Ovary (tissue), 9 donors: ENCODE results near the gene NDUFA3. TPM values are rescaled to one million over a fixed set of nuclear protein-coding genes. Genes with fewer than 3 reads are reported as not detected.

Experiments
- DNase-seq, 5 donors: peaks; one replicate each; pipeline ENCODE4 v3.0.0-alpha.2; 2019 to 2020
- H3K27ac ChIP-seq, 2 donors: fragments of 200-600 bp; one replicate each; pipeline versions ENCODE4 v1.5.1 to v1.8.0; 2019 to 2022
- H3K27me3 ChIP-seq: fragments of 200-600 bp; one replicate; pipeline ENCODE4 v1.8.0; 2022
- H3K36me3 ChIP-seq: fragments of 200-600 bp; sonication (generic); one replicate; pipeline ENCODE4 v1.5.1; 2019
- H3K4me1 ChIP-seq: one replicate; pipeline ENCODE4 v1.8.1; 2013; ENCODE audit warnings: mild to moderate bottlenecking, moderate library complexity; ENCODE audit not compliant: insufficient read depth
- H3K4me3 ChIP-seq: fragments of 200-600 bp; sonication (generic); one replicate; pipeline ENCODE4 v1.5.1; 2017
- H3K9me3 ChIP-seq, 2 donors: fragments of 200-600 bp in 1 of 2; sonication (generic) in 1 of 2; one replicate each; pipeline versions ENCODE4 v1.5.1 to v1.8.1; 2013 to 2019; ENCODE audit warnings: mild to moderate bottlenecking in 1 of 2, moderate library complexity in 1 of 2
- EP300 ChIP-seq: sonication (generic); formaldehyde crosslinking; IDR thresholded peaks from one replicate; pipeline ENCODE4 v1.6.1; 2017; ENCODE audit warnings: antibody characterized with exemption
- POLR2A ChIP-seq: fragments of 450-650 bp; IDR thresholded peaks from one replicate; pipeline ENCODE4 v1.6.1; 2017; ENCODE audit warnings: antibody characterized with exemption, mild to moderate bottlenecking, moderate library complexity
- WGBS, 3 donors: extraction: QIAGEN DNeasy Blood & Tissue Kit in 1 of 3; methylation state at CpG; one replicate each; pipeline versions ENCODE4 v1.1.5 to v1.1.7; 2013 to 2017; 5-methylcytosine and 5-hydroxymethylcytosine counted together
- intact Hi-C, 4 donors: fragments of 100-400 bp; cut with DNase I; formaldehyde crosslinking; loops; one replicate each; pipeline versions ENCODE4 v1.11.0 to v1.15.1; 2022 to 2023
- polyA plus RNA-seq, 2 donors: library from polyadenylated mRNA; stranded (reverse); fragments of 200-250 nt in 1 of 2; fragments of 350-450 nt in 1 of 2; fragmentation: Illumina TruSeq in 1 of 2; extraction: RNeasy Lipid Tissue Mini Kit (QIAGEN cat#74804) in 1 of 2; gene quantifications; one replicate each; pipeline ENCODE4 v1.2.3, GENCODE V29; 2013 to 2014
- total RNA-seq, 7 donors: library from RNA; depleted of rRNA in 2 of 7; stranded (reverse); fragments of >200 nt in 2 of 7; fragmentation: NEBNext Ultra II Directional in 3 of 7; extraction: Animal tissue kit (Norgen Biotek cat#: 25700) in 3 of 7; gene quantifications; one replicate each; pipeline versions ENCODE4 v1.1.0 to v1.2.4, GENCODE V29; 2016 to 2023
- TF ChIP-seq, protein P1 (sequence below), 3 donors: fragments of 450-650 bp in 2 of 3; fragments of 200-600 bp in 1 of 3; IDR thresholded peaks; one replicate each; pipeline versions ENCODE4 v1.5.1 to v1.8.0; 2016 to 2022; ENCODE audit warnings: antibody characterized with exemption in 3 of 3, mild to moderate bottlenecking in 1 of 3
- donor health status: DM: no; HTN: no; CAD: no; lungs with moderate emphysema.
- donor health status: DM: no; HTN: no; CAD: no.
- donor health status: Bipolar disorder and iron deficiency.
- donor health status: DM: yes; HTN: yes; CAD: no.
- donor health status: DM: no; HTN: no; CAD: no.
- donor health status: DM: yes; HTN: yes; CAD: no.

Gene NDUFA3
- total and polyA plus RNA-seq, 9 donors: 6.2 to 110 (median 82.1) TPM

DNA sequence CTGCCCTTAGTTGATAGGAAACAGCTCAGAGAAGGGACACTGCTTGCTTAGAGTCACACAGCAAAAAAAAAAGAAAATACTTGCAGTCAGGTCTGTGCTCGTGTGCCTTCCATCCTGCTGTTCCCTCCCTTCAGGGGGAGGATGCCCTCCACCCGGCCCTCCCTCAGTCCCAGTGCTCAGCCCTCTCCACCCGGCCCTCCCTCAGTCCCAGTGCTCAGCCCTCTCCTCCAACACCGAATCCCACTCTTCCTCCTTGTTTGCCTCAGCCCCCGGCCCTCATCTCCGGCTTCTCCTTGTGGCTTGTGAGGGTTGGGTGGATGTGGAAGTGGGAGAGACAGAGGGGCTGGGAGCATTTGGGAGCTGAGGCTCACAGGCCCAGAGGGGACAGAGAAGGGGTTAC lies 7.0 kb downstream of the NDUFA3 start:
- TF ChIP-seq EP300 (no peak), POLR2A (no peak)
- TF ChIP-seq, protein P1, sequence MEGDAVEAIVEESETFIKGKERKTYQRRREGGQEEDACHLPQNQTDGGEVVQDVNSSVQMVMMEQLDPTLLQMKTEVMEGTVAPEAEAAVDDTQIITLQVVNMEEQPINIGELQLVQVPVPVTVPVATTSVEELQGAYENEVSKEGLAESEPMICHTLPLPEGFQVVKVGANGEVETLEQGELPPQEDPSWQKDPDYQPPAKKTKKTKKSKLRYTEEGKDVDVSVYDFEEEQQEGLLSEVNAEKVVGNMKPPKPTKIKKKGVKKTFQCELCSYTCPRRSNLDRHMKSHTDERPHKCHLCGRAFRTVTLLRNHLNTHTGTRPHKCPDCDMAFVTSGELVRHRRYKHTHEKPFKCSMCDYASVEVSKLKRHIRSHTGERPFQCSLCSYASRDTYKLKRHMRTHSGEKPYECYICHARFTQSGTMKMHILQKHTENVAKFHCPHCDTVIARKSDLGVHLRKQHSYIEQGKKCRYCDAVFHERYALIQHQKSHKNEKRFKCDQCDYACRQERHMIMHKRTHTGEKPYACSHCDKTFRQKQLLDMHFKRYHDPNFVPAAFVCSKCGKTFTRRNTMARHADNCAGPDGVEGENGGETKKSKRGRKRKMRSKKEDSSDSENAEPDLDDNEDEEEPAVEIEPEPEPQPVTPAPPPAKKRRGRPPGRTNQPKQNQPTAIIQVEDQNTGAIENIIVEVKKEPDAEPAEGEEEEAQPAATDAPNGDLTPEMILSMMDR (IDR thresholded peaks at IDR 0.05): no peak
- WGBS, 3 donors: 59 to 78% (median 65%) methylated on average over 6 of the region's 6 CpGs
- DNase-seq: no peak
- Histone ChIP-seq H3K27me3 (no peaks in the 10 kb centered on the region), H3K36me3 (no peaks in the 10 kb centered on the region), H3K9me3 (no peaks in the 10 kb centered on the region), H3K4me3 (no peak overlapping the region), H3K27ac (no peak overlapping the region), H3K4me1 (peaks cover 3% of the 10 kb centered on the region)
- intact Hi-C loops: loop anchor here in 1 of 4 donors (10.0 kb wide), 1 partner anchor 235 kb away; no protein-coding TSS in a partner anchor

- Histone ChIP-seq H3K9me3 (no peaks in the 10 kb centered on the region), H3K4me3 (peak overlapping the region; percentile 72), H3K36me3 (no peaks in the 10 kb centered on the region), H3K27me3 (no peaks in the 10 kb centered on the region), H3K27ac (no peak overlapping the region), H3K4me1 (peaks cover 10% of the 10 kb centered on the region)
- TF ChIP-seq, protein P1 (IDR thresholded peaks at IDR 0.05): no peak
- no peak for TF ChIP-seq POLR2A
- TF ChIP-seq EP300: no peak
- intact Hi-C loops: loop anchor here in 1 of 4 donors (10.0 kb wide), 1 partner anchor 240 kb away; no protein-coding TSS in a partner anchor
- DNase-seq: peak in 2 of 5 donors; percentile 47 to 56
- 14 to 30% (median 25%) methylated on average over 28 of the region's 28 CpGs for WGBS, 3 donors
Measured at GRCh38 chr19:54114340-54115108, 11.9 kb downstream of the NDUFA3 start.

DNA sequence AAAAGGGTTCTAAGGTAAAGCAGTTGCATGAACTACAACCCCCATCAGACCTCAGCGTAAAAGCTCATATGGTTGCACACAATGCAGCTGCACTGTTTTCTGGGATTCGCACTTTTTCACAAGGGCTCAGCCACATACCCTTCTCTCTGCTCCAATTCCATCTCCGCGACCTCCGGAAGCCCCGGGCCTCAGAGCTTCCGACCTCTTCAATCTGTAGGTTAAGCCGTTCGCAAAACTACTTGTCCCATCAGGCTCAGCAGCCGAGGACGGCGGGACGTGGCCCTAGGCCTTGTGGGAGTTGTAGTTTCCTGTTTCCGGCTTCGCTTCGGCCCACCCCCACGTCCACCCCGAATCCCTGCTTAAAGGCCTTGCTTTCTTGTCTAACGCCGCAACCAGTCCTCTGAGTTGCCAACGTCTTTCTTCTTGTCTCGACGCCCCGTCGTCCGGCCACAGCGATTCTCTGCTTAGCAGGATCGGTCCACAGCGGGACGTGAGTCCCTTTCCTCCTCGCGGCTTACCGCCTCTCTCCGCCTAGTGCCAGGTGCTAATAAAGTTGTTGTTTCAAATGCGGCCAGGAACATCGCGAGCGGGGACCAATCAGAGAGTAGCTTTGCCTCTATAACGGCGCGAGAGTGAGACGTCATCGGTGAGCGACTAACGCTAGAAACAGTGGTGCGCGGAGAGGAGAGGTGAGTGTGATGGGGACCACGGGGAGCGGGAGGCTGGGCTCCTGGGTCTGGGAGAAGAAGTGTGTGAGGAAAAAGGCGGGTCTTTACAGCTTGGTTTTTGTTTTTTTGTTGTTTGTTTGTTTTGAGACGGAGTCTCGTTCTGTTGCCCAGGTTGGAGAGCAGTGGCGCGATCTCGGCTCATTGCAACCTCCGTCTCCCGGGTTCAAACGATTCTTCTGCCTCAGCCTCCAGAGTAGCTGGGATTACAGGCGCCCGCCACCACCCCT lies 12.7 kb downstream of the NDUFA3 start, which contains the start of the genes PRPF31 and TFPT:
PRPF31 (plus strand) TSS at position 646 of the 955 bp plus-strand sequence. CDS start 2,525 bp downstream, outside the sequence.
TFPT (minus strand) TSS at position 549 of the 955 bp plus-strand sequence; CDS start at position 161, 388 bp downstream.
- intact Hi-C loops: loop anchor here in 1 of 4 donors (10.0 kb wide), 1 partner anchor 241 kb away; no protein-coding TSS in a partner anchor
- 0% methylated on average over 60 of the region's 60 CpGs for WGBS, 3 donors

More for the DNA sequence above, 12.7 kb downstream of the NDUFA3 start, which contains the start of the genes PRPF31 and TFPT:
- H3K36me3 ChIP-seq: no peaks in the 10 kb centered on the region
- peak within 1 kb of the TSS; percentile 69 to 81 for H3K27ac ChIP-seq
- peak; percentile 95 to 98 (median 96) for DNase-seq
- H3K9me3 ChIP-seq: no peaks in the 10 kb centered on the region
- no peaks in the 10 kb centered on the region for H3K27me3 ChIP-seq
- H3K4me3 ChIP-seq: peak within 1 kb of the TSS; percentile 72
- H3K4me1 ChIP-seq: peaks cover 10% of the 10 kb centered on the region
- TF ChIP-seq, protein P1 (IDR thresholded peaks at IDR 0.05): peak in 2 of 3 donors; percentile 25 to 31
- peak; percentile 78 for TF ChIP-seq POLR2A
- no peak for TF ChIP-seq EP300
